Muscle layer of colon (tissue), 2 donors: Measurements from ENCODE around the gene ZNF862.
"Not testable (repeated sequence)": the region's sequence is repeated elsewhere in the genome, so short reads cannot be mapped to it uniquely, and the experiment has no call there.

Experiments
- H3K27ac ChIP-seq: one replicate; pipeline ENCODE4 v1.7.0; 2013; ENCODE audit warnings: low read depth, mild to moderate bottlenecking, low read length, moderate library complexity
- H3K27me3 ChIP-seq, 2 donors: one replicate each; pipeline ENCODE4 v1.7.0; 2013; ENCODE audit warnings: low read length in 2 of 2, mild to moderate bottlenecking in 2 of 2; ENCODE audit not compliant: insufficient read depth in 2 of 2, control insufficient read depth in 1 of 2
- H3K36me3 ChIP-seq: one replicate; pipeline ENCODE4 v1.7.0; 2013; ENCODE audit warnings: mild to moderate bottlenecking, low read length; ENCODE audit not compliant: insufficient read depth
- H3K4me1 ChIP-seq: one replicate; pipeline ENCODE4 v1.7.0; 2013; ENCODE audit warnings: mild to moderate bottlenecking, low read length; ENCODE audit not compliant: insufficient read depth
- H3K4me3 ChIP-seq, 2 donors: one replicate each; pipeline ENCODE4 v1.7.0; 2013; ENCODE audit warnings: low read length in 2 of 2, low read depth in 1 of 2, mild to moderate bottlenecking in 1 of 2, moderate library complexity in 1 of 2
- H3K9ac ChIP-seq: one replicate; pipeline ENCODE4 v1.7.0; 2013; ENCODE audit warnings: low read length
- H3K9me3 ChIP-seq: one replicate; pipeline ENCODE4 v1.7.0; 2013; ENCODE audit warnings: mild to moderate bottlenecking, low read length
- donor health status: abdominal sarcoma.
- donor health status: Adenocarcinoma of cecum.

The ZNF862 gene

DNA sequence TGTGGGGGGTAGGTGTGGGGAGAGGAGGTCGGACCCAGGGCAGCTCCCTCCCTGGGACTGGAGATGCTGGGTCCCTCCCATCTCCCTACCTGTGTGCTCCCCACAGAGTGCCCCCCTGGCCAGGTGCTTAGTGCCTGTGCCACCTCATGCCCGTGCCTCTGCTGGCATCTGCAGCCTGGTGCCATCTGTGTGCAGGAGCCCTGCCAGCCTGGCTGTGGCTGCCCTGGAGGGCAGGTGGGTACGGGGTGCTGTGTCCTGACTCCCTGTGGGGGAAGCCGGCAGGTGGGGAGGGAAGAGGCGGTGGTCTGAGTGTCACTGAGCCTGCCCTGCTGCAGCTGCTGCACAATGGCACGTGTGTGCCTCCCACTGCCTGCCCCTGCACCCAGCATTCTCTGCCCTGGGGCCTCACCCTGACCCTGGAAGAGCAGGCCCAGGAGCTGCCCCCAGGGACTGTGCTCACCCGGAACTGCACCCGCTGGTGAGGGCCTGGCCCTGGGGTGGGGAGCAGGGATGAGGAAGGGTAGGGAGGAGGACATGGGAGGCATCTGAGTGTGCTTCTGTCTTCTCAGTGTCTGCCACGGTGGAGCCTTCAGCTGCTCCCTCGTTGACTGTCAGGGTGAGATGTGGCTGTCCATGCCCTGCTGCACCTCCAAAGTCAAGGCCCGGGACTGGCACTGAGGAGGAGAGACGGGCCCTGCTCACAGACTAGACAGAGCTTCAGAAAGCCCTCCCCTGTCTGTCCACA, 11.7 kb upstream of the ZNF862 start:
- Histone ChIP-seq H3K4me1 (no peaks in the 10 kb centered on the region), H3K4me3 (no peak overlapping the region), H3K9me3 (no peaks in the 10 kb centered on the region), H3K36me3 (no peaks in the 10 kb centered on the region), H3K9ac (no peak overlapping the region), H3K27me3 (no peaks in the 10 kb centered on the region), H3K27ac (no peak overlapping the region)

DNA sequence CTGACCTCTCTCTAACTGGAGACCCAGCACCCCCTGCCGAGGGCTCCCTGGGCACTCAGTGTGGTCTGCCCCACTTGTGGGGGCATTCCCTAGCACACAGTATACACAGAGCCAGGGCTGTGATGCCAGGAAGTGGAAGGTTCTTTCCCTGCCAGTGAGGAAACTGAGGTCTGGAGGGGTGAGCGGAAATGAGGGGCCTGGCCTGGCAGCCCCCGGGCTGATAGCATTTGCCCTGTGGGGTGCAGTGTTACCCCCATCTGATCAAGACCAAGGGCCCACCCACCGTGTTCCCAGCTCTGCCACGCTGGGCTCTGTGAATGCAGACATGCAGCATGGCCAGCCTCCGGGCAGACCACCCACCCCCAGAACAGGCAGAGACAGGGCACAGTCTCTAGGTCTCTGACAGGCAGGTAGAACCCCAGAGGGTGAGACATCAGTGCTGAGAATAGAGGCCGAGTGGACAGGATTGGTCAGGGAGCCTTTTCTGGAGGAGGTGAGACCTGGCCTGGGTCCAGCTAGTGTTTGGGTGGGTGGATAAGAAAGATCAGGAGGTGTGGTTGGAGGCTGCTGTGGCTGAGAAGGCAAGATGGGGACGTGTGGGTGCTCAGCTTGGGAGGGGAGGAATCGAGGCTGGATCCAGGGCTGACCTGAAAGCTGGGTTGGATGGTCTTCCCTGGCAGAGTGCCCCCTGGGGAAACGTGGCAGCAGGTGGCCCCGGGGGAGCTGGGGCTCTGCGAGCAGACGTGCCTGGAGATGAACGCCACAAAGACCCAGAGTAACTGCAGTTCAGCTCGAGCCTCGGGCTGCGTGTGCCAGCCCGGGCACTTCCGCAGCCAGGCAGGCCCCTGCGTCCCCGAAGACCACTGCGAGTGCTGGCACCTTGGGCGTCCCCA, 10.8 kb upstream of the ZNF862 start:
- no peak overlapping the region for H3K4me3 ChIP-seq
- no peaks in the 10 kb centered on the region for H3K27me3 ChIP-seq
- H3K4me1 ChIP-seq: no peaks in the 10 kb centered on the region
- no peak overlapping the region for H3K27ac ChIP-seq
- H3K9me3 ChIP-seq: no peaks in the 10 kb centered on the region
- H3K9ac ChIP-seq: no peak overlapping the region
- no peaks in the 10 kb centered on the region for H3K36me3 ChIP-seq

DNA sequence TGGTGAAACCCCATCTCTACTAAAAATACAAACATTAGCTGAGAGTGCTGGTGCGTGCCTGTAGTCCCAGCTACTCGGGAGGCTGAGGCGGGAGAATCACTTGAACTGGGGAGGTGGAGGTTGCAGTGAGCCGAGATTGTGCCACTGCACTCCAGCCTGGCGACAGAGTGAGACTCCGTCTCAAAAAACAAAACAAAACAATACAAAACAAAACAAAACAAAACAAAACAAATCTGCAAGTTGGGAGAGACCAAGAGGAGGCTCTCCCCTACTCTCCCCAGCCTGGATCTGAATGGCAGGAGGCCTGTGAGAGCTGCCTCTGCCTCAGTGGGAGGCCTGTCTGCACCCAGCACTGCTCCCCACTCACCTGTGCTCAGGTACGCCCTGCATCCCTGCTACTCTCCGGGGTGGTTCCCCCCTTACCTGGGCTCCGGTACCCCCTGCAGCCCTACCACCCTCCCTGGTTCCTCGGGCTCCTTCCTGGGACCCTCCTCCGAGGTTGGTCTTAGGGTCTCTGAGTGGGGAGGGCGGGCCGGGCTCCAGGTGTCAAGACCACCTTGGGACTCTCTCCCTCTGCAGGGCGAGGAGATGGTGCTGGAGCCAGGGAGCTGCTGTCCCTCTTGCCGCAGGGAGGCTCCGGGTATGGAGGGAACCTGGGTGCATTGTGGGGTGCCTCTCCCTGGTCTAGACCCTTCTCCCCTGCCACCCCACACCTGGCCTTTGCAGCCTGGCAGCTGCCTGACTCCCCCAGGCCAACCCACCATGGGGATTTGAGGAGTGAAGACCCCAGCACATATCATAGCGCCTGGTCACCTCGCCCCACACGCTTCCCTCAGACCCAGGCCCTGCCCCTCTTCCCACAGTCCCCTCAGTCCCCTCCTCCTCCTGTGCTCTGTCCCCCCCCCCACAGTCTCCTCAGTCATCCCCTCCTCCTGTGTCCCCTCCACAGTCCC, 9.5 kb upstream of the ZNF862 start:
- H3K4me3 ChIP-seq: no peak overlapping the region
- no peak overlapping the region for H3K9ac ChIP-seq
- H3K9me3 ChIP-seq: no peaks in the 10 kb centered on the region
- H3K27ac ChIP-seq: no peak overlapping the region
- H3K4me1 ChIP-seq: no peaks in the 10 kb centered on the region
- no peaks in the 10 kb centered on the region for H3K27me3 ChIP-seq
- H3K36me3 ChIP-seq: no peaks in the 10 kb centered on the region

DNA sequence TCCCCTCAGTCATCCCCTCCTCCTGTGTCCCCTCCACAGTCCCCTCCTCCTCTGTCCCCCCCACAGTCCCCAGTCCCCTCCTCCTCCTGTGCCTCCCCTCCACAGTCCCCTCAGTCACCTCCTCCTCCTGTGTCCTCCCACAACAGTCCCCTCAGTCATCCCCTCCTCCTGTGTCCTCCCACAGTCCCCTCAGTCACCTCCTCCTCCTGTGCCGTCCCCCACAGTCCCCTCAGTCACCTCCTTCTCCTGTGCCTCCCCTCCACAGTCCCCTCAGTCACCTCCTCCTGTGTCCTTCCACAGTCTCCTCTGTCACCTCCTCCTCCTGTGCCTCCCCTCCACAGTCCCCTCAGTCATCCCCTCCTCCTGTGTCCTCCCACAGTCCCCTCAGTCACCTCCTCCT, 7.6 kb upstream of the ZNF862 start:
- H3K9me3 ChIP-seq, H3K36me3 ChIP-seq, H3K27ac ChIP-seq, H3K4me3 ChIP-seq, H3K9ac ChIP-seq, H3K27me3 ChIP-seq, H3K4me1 ChIP-seq: not testable (repeated sequence)

- H3K36me3 ChIP-seq: no peaks in the 10 kb centered on the region
- no peaks in the 10 kb centered on the region for H3K27me3 ChIP-seq
- no peak overlapping the region for H3K27ac ChIP-seq
- H3K9me3 ChIP-seq: no peaks in the 10 kb centered on the region
- no peak overlapping the region for H3K9ac ChIP-seq
- no peaks in the 10 kb centered on the region for H3K4me1 ChIP-seq
- H3K4me3 ChIP-seq: no peak overlapping the region
These were observed 7.0 kb upstream of the ZNF862 start for GRCh38 chr7:149830997-149831740.

DNA sequence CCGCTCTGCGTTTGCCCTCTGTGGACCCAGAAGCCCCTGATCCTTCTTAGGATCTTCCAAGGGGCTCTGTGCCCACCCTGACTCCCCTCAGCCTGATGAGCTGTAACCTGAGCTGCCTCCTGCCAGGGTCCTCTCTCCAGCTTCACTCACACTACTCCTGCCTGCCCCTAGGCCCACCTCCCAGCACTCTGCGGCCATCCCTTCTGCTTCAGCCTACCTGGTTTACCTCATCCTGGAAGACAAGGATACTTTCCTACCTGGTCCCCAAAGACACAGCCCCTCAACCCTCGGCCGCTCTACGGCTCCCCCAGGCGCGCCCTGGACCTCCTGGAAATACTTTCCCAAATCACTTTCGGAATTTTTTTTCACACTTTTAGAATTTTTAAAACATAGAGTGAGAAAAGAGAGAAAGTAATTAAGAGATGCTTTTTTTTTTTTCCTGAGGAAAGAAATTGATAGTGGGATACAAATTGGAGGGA, 6.4 kb upstream of the ZNF862 start:
- H3K9ac ChIP-seq: no peak overlapping the region
- H3K36me3 ChIP-seq: no peaks in the 10 kb centered on the region
- H3K4me1 ChIP-seq: no peaks in the 10 kb centered on the region

DNA sequence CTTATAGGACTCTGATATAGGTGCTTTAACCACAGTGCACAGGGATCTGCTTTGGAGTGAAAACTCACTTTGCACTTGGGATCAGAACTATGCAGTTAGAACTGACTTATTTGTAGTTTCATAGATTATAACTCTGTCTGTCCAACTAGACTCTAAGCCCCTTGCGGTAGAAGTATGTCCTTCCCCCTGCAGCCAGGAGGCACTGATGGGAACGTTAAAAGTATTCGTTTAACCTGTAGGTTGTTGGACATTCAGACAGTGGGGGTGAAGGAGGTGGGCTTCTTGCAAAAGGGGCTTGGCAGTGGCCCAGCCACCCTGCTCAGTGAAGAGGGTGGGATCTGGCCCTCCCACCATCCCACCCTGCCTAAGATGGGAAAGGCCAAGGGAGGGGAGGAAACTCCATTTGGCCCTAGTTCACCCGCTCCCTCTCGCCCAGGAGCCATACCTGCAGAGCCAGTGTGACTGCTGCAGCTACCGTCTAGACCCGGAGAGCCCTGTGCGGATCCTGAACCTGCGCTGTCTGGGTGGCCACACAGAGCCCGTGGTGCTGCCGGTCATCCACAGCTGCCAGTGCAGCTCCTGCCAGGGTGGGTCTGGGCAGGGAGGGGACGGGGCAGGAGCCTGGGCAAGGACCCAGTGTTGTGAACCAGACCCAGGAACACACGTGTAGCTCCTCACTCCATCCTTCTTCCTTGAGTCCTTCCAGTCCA, 5.7 kb upstream of the ZNF862 start:
- H3K9me3 ChIP-seq: no peaks in the 10 kb centered on the region
- H3K4me1 ChIP-seq: no peaks in the 10 kb centered on the region
- H3K27me3 ChIP-seq: no peaks in the 10 kb centered on the region
- no peak overlapping the region for H3K9ac ChIP-seq
- H3K4me3 ChIP-seq: no peak overlapping the region
- H3K36me3 ChIP-seq: no peaks in the 10 kb centered on the region
- H3K27ac ChIP-seq: no peak overlapping the region

More for the DNA sequence above, 6.4 kb upstream of the ZNF862 start:
- Histone ChIP-seq H3K9me3 (no peaks in the 10 kb centered on the region), H3K27me3 (no peaks in the 10 kb centered on the region), H3K4me3 (no peak overlapping the region), H3K27ac (no peak overlapping the region)

- Histone ChIP-seq H3K27me3 (no peaks in the 10 kb centered on the region), H3K4me3 (no peak overlapping the region), H3K9me3 (no peaks in the 10 kb centered on the region), H3K9ac (no peak overlapping the region), H3K27ac (no peak overlapping the region), H3K4me1 (peaks cover 5% of the 10 kb centered on the region), H3K36me3 (no peaks in the 10 kb centered on the region)
These were observed 4.6 kb upstream of the ZNF862 start for GRCh38 chr7:149833495-149834130.

GRCh38 chr7:149834601-149835000, 3.6 kb upstream of the ZNF862 start:
- H3K9ac ChIP-seq: no peak overlapping the region
- H3K27ac ChIP-seq: no peak overlapping the region
- no peak overlapping the region for H3K4me3 ChIP-seq
- H3K27me3 ChIP-seq: no peaks in the 10 kb centered on the region
- no peaks in the 10 kb centered on the region for H3K9me3 ChIP-seq
- peaks cover 12% of the 10 kb centered on the region for H3K4me1 ChIP-seq
- no peaks in the 10 kb centered on the region for H3K36me3 ChIP-seq

GRCh38 chr7:149836434-149836833, 1.7 kb upstream of the ZNF862 start:
- no peaks in the 10 kb centered on the region for H3K9me3 ChIP-seq
- no peak overlapping the region for H3K27ac ChIP-seq
- H3K9ac ChIP-seq: no peak overlapping the region

More at GRCh38 chr7:149836434-149836833, 1.7 kb upstream of the ZNF862 start:
- H3K36me3 ChIP-seq: no peaks in the 10 kb centered on the region
- H3K4me3 ChIP-seq: no peak overlapping the region
- no peaks in the 10 kb centered on the region for H3K27me3 ChIP-seq
- H3K4me1 ChIP-seq: peaks cover 15% of the 10 kb centered on the region
